ENCODE data around the gene L2HGDH.

The L2HGDH gene

GRCh38 chr14:50288146-50288545, 23.9 kb downstream of the L2HGDH start:
- DNase-seq (ENCODE audit: low spot score) = no peak

- no peak for DNase-seq (ENCODE audit: low spot score)
Observed at GRCh38 chr14:50285861-50286260, 26.2 kb downstream of the L2HGDH start.

GRCh38 chr14:50272498-50272897, 39.5 kb downstream of the L2HGDH start:
- peak; percentile 2 for DNase-seq (ENCODE audit: low spot score)

- DNase-seq (ENCODE audit: low spot score) = no peak
Observed at GRCh38 chr14:50270932-50271331, 41.1 kb downstream of the L2HGDH start.

GRCh38 chr14:50265029-50265428, 47.0 kb downstream of the L2HGDH start:
- DNase-seq (ENCODE audit: low spot score) = no peak

GRCh38 chr14:50263321-50263720, 48.7 kb downstream of the L2HGDH start:
- DNase-seq (ENCODE audit: low spot score) = no peak

GRCh38 chr14:50262865-50263264, 49.2 kb downstream of the L2HGDH start:
- DNase-seq (ENCODE audit: low spot score) = no peak

GRCh38 chr14:50260511-50260910, 51.5 kb downstream of the L2HGDH start:
- DNase-seq (ENCODE audit: low spot score) = peak; percentile 31

GRCh38 chr14:50260072-50260471, 52.0 kb downstream of the L2HGDH start:
- DNase-seq (ENCODE audit: low spot score) = no peak

GRCh38 chr14:50257732-50258131, 54.3 kb downstream of the L2HGDH start:
- no peak for DNase-seq (ENCODE audit: low spot score)

- no peak for DNase-seq (ENCODE audit: low spot score)
Observed at GRCh38 chr14:50254248-50254647, 57.8 kb downstream of the L2HGDH start.

GRCh38 chr14:50249136-50249775, 62.8 kb downstream of the L2HGDH start:
- DNase-seq (ENCODE audit: low spot score) = no peak

- DNase-seq (ENCODE audit: low spot score) = no peak
Observed at GRCh38 chr14:50247245-50247644, 64.8 kb downstream of the L2HGDH start.

- no peak for DNase-seq (ENCODE audit: low spot score)
Observed at GRCh38 chr14:50242566-50243310, 69.3 kb downstream of the L2HGDH start.

- DNase-seq (ENCODE audit: low spot score) = no peak
Observed at GRCh38 chr14:50242096-50242495, 69.9 kb downstream of the L2HGDH start.

- no peak for DNase-seq (ENCODE audit: low spot score)
Observed at GRCh38 chr14:50237427-50237826, 74.6 kb downstream of the L2HGDH start.

- DNase-seq (ENCODE audit: low spot score) = no peak
Observed at GRCh38 chr14:50233951-50234250, 78.1 kb downstream of the L2HGDH start.

GRCh38 chr14:50233166-50233950, 78.7 kb downstream of the L2HGDH start:
- no peak for DNase-seq (ENCODE audit: low spot score)

- DNase-seq (ENCODE audit: low spot score) = no peak
Observed at GRCh38 chr14:50232276-50232642, 79.8 kb downstream of the L2HGDH start.

GRCh38 chr14:50231475-50232275, 80.4 kb downstream of the L2HGDH start, which contains the start of gene SOS2:
Gene SOS2, minus strand, starts transcription at chr14:50231578. Its CDS starts 295 bp downstream, at chr14:50231283.
- peak; percentile 86 for DNase-seq (ENCODE audit: low spot score)

GRCh38 chr14:50230701-50231474, 81.1 kb downstream of the L2HGDH start:
- peak; percentile 51 for DNase-seq (ENCODE audit: low spot score)

- DNase-seq (ENCODE audit: low spot score) = no peak
Observed at GRCh38 chr14:50230401-50230700, 81.7 kb downstream of the L2HGDH start.
